ENCODE data around the gene EHMT1.

The EHMT1 gene

GRCh38 chr9:137583347-137583746 lies 35.5 kb upstream of the EHMT1 start:
- TF ChIP-seq CTCF (IDR thresholded peaks at IDR 0.05; ENCODE audit: low read depth, low read length) = no peak
- no peak for DNase-seq (ENCODE audit: extremely low read depth, low read depth)

GRCh38 chr9:137583957-137584356 lies 34.8 kb upstream of the EHMT1 start:
- no peak for DNase-seq (ENCODE audit: extremely low read depth, low read depth)
- TF ChIP-seq CTCF (IDR thresholded peaks at IDR 0.05; ENCODE audit: low read depth, low read length) = no peak

- DNase-seq (ENCODE audit: extremely low read depth, low read depth) = no peak
- TF ChIP-seq CTCF (IDR thresholded peaks at IDR 0.05; ENCODE audit: low read depth, low read length) = no peak
Measured at GRCh38 chr9:137586854-137587253, 32.0 kb upstream of the EHMT1 start.

GRCh38 chr9:137588311-137588710 lies 30.5 kb upstream of the EHMT1 start:
- DNase-seq (ENCODE audit: extremely low read depth, low read depth) = no peak

GRCh38 chr9:137588891-137589290 lies 29.9 kb upstream of the EHMT1 start:
- no peak for DNase-seq (ENCODE audit: extremely low read depth, low read depth)
- TF ChIP-seq CTCF (IDR thresholded peaks at IDR 0.05; ENCODE audit: low read depth, low read length) = no peak

More at GRCh38 chr9:137588311-137588710, 30.5 kb upstream of the EHMT1 start:
- no peak for TF ChIP-seq CTCF (IDR thresholded peaks at IDR 0.05; ENCODE audit: low read depth, low read length)

GRCh38 chr9:137589441-137590122 lies 29.2 kb upstream of the EHMT1 start:
- DNase-seq (ENCODE audit: extremely low read depth, low read depth) = no peak
- TF ChIP-seq CTCF (IDR thresholded peaks at IDR 0.05; ENCODE audit: low read depth, low read length) = no peak

- DNase-seq (ENCODE audit: extremely low read depth, low read depth) = no peak
- TF ChIP-seq CTCF (IDR thresholded peaks at IDR 0.05; ENCODE audit: low read depth, low read length) = no peak
Measured at GRCh38 chr9:137590123-137590468, 28.7 kb upstream of the EHMT1 start.
